Neural cell (in vitro differentiated cells): Measurements from ENCODE around the gene FBXL15. TPM values are rescaled to one million over a fixed set of nuclear protein-coding genes. Genes with fewer than 3 reads are reported as not detected.

Experiments
- H2AFZ ChIP-seq: fragments of 200-600, 300-800 bp; sonication (generic), shearing (Covaris generic); 2 replicates; pipeline ENCODE4 v1.6.0; 2014; ENCODE audit warnings: low read depth, mild to moderate bottlenecking, antibody characterized with exemption, low read length, moderate library complexity
- H3F3A ChIP-seq: fragments of 200-600 bp; shearing (Covaris generic); 2 replicates; pipeline ENCODE4 v1.6.1; 2016; ENCODE audit warnings: mild to moderate bottlenecking, moderate library complexity, mixed read lengths, antibody characterized with exemption, low read length; ENCODE audit not compliant: insufficient read depth, poor library complexity, severe bottlenecking
- H3K27ac ChIP-seq: fragments of 200-600, 300-800 bp; sonication (generic), shearing (Covaris generic); 2 replicates; pipeline ENCODE4 v1.5.1; 2014; ENCODE audit warnings: mild to moderate bottlenecking, low read length, moderate library complexity
- H3K27me3 ChIP-seq: fragments of 300-800, 200-600 bp; sonication (generic), shearing (Covaris generic); 2 replicates; pipeline ENCODE4 v1.6.0; 2014; ENCODE audit warnings: mild to moderate bottlenecking, low read depth, low read length, moderate library complexity; ENCODE audit not compliant: insufficient read depth
- H3K36me3 ChIP-seq: fragments of 300-800, 200-600 bp; sonication (generic), shearing (Covaris generic); 2 replicates; pipeline ENCODE4 v1.5.1; 2014; ENCODE audit warnings: mild to moderate bottlenecking, antibody characterized with exemption, low read length, moderate library complexity; ENCODE audit not compliant: insufficient read depth
- H3K4me2 ChIP-seq: fragments of 300-800, 200-600 bp; sonication (generic), shearing (Covaris generic); 2 replicates; pipeline ENCODE4 v1.6.0; 2014; ENCODE audit warnings: mild to moderate bottlenecking, low read length
- H3K4me3 ChIP-seq: fragments of 300-800, 200-600 bp; sonication (generic), shearing (Covaris generic); 2 replicates; pipeline ENCODE4 v1.5.1; 2014; ENCODE audit warnings: mild to moderate bottlenecking, low read length, moderate library complexity
- H3K79me2 ChIP-seq: fragments of 200-600 bp; shearing (Covaris generic); replicated peaks from 2 replicates; pipeline ENCODE4 v1.6.0; 2014; ENCODE audit warnings: mild to moderate bottlenecking, low read length, moderate library complexity; ENCODE audit not compliant: insufficient read depth
- H3K9ac ChIP-seq: fragments of 300-800, 200-600 bp; sonication (generic), shearing (Covaris generic); 2 replicates; pipeline ENCODE4 v1.6.1; 2016; ENCODE audit warnings: mild to moderate bottlenecking, low read length, mixed read lengths
- H3K9me2 ChIP-seq: fragments of 200-600 bp; shearing (Covaris generic); 2 replicates; pipeline ENCODE4 v1.6.1; 2016; ENCODE audit warnings: mild to moderate bottlenecking, low read length, mixed read lengths; ENCODE audit not compliant: insufficient read depth
- H3K9me3 ChIP-seq: fragments of 200-600, 300-800 bp; sonication (generic), shearing (Covaris generic); 2 replicates; pipeline ENCODE4 v1.6.1; 2016; ENCODE audit warnings: mild to moderate bottlenecking, mixed run types, low read length, moderate library complexity, mixed read lengths
- H4K20me1 ChIP-seq: fragments of 200-600 bp; shearing (Covaris generic); 2 replicates; pipeline ENCODE4 v1.6.1; 2016; ENCODE audit warnings: mild to moderate bottlenecking, mixed run types; ENCODE audit not compliant: insufficient read depth
- CTCF ChIP-seq: fragments of 450-650 bp; IDR thresholded peaks from 2 replicates; pipeline ENCODE4 v1.5.1; 2014; ENCODE audit warnings: antibody characterized with exemption, mild to moderate bottlenecking, moderate library complexity; ENCODE audit not compliant: poor library complexity, severe bottlenecking
- EP300 ChIP-seq: fragments of 450-650 bp; conservative IDR thresholded peaks from 2 replicates; pipeline ENCODE4 v1.6.1; 2014; ENCODE audit warnings: antibody characterized with exemption, mild to moderate bottlenecking, moderate library complexity; ENCODE audit not compliant: poor library complexity, severe bottlenecking
- EZH2 ChIP-seq: fragments of 200-600, 300-800 bp; shearing (Covaris generic), sonication (generic); IDR thresholded peaks from 2 replicates; pipeline ENCODE4 v1.6.1; 2014; ENCODE audit warnings: antibody characterized with exemption, low read length, borderline replicate concordance, mild to moderate bottlenecking; ENCODE audit not compliant: insufficient read depth, poor library complexity, severe bottlenecking
- MXI1 ChIP-seq: fragments of 450-650 bp; conservative IDR thresholded peaks from 2 replicates; pipeline ENCODE4 v1.6.1; 2014; ENCODE audit warnings: antibody characterized with exemption, mild to moderate bottlenecking; ENCODE audit not compliant: poor library complexity, severe bottlenecking
- POLR2AphosphoS5 ChIP-seq: IDR thresholded peaks from 2 replicates; pipeline ENCODE4 v1.6.1; 2012
- RAD21 ChIP-seq: fragments of 450-650 bp; conservative IDR thresholded peaks from 2 replicates; pipeline ENCODE4 v1.6.1; 2014; ENCODE audit warnings: antibody characterized with exemption, mild to moderate bottlenecking, moderate library complexity
- REST ChIP-seq: IDR thresholded peaks from 2 replicates; pipeline ENCODE4 v1.6.1; 2012; ENCODE audit warnings: borderline replicate concordance
- SMC3 ChIP-seq: fragments of 450-650 bp; conservative IDR thresholded peaks from 2 replicates; pipeline ENCODE4 v1.6.1; 2014; ENCODE audit warnings: antibody characterized with exemption, mild to moderate bottlenecking, moderate library complexity; ENCODE audit not compliant: poor library complexity
- TAF1 ChIP-seq: IDR thresholded peaks from 2 replicates; pipeline ENCODE4 v1.6.1; 2012; ENCODE audit warnings: low read depth
- polyA plus RNA-seq: library from polyadenylated mRNA; depleted of rRNA; stranded (reverse); fragments of >200 nt; gene quantifications from 2 replicates; pipeline ENCODE4 v1.2.3, GENCODE V29; 2014

The FBXL15 gene
- polyA plus RNA-seq, 1 donor from 2014 or later = 37.8 TPM

- no peak overlapping the region for H2AFZ ChIP-seq
- no peaks in the 10 kb centered on the region for H3K9me2 ChIP-seq
- H3K27ac ChIP-seq = no peak overlapping the region
- H3K36me3 ChIP-seq = no peaks in the 10 kb centered on the region
- H3F3A ChIP-seq = no peaks in the 10 kb centered on the region
- H3K79me2 ChIP-seq = no peaks in the 10 kb centered on the region
- no peak overlapping the region for H3K4me2 ChIP-seq
- H3K27me3 ChIP-seq = no peaks in the 10 kb centered on the region
- H4K20me1 ChIP-seq = no peaks in the 10 kb centered on the region
- TF ChIP-seq EP300 (no peak), MXI1 (no peak), EZH2 (no peak), SMC3 (no peak), TAF1 (no peak), RAD21 (no peak), REST (no peak), POLR2AphosphoS5 (no peak), CTCF (no peak)
- H3K9ac ChIP-seq = no peak overlapping the region
- no peaks in the 10 kb centered on the region for H3K9me3 ChIP-seq
- H3K4me3 ChIP-seq = no peak overlapping the region
Measured at GRCh38 chr10:102465466-102465865, 44.8 kb downstream of the FBXL15 start.

- Histone ChIP-seq H3K36me3 (no peaks in the 10 kb centered on the region), H3F3A (no peaks in the 10 kb centered on the region), H4K20me1 (no peaks in the 10 kb centered on the region)
Measured at GRCh38 chr10:102467318-102467717, 46.7 kb downstream of the FBXL15 start.

More at GRCh38 chr10:102467318-102467717, 46.7 kb downstream of the FBXL15 start:
- Histone ChIP-seq H3K4me3 (no peak overlapping the region), H3K79me2 (no peaks in the 10 kb centered on the region), H3K4me2 (no peak overlapping the region), H2AFZ (no peak overlapping the region), H3K9me2 (no peaks in the 10 kb centered on the region), H3K9me3 (no peaks in the 10 kb centered on the region), H3K27me3 (no peaks in the 10 kb centered on the region), H3K9ac (no peak overlapping the region), H3K27ac (no peak overlapping the region)
- TF ChIP-seq SMC3 = no peak
- no peak for TF ChIP-seq CTCF
- TF ChIP-seq MXI1 = no peak
- TF ChIP-seq REST = no peak
- no peak for TF ChIP-seq RAD21
- TF ChIP-seq TAF1 = no peak
- TF ChIP-seq EZH2 = no peak
- no peak for TF ChIP-seq EP300
- no peak for TF ChIP-seq POLR2AphosphoS5
